H9 (cell line): ENCODE results near the gene GNB4. TPM values are rescaled to one million over a fixed set of nuclear protein-coding genes. Genes with fewer than 3 reads are reported as not detected.

ENCODE experiments used
- DNase-seq: peaks from one replicate; pipeline ENCODE4 v3.0.0-alpha.2; 2017
- H2AFZ ChIP-seq: one replicate; pipeline ENCODE4 v1.6.1; 2013; ENCODE audit warnings: mild to moderate bottlenecking, low read length, control low read depth, moderate library complexity
- H2AK5ac ChIP-seq: 2 replicates; pipeline ENCODE4 v1.6.1; 2013; ENCODE audit warnings: low read length, control low read depth, mixed read lengths; ENCODE audit not compliant: insufficient read length
- H2BK120ac ChIP-seq: one replicate; pipeline ENCODE4 v1.6.1; 2013; ENCODE audit warnings: low read depth, mild to moderate bottlenecking, low read length, control low read depth, inconsistent platforms; ENCODE audit not compliant: poor library complexity, severe bottlenecking
- H2BK12ac ChIP-seq: 2 replicates; pipeline ENCODE4 v1.6.1; 2013; ENCODE audit warnings: low read length, control low read depth, mixed read lengths, low read depth; ENCODE audit not compliant: insufficient read length
- H2BK15ac ChIP-seq: 2 replicates; pipeline ENCODE4 v1.6.1; 2013; ENCODE audit warnings: low read depth, low read length, control low read depth
- H2BK20ac ChIP-seq: one replicate; pipeline ENCODE4 v1.6.1; 2013; ENCODE audit warnings: low read depth, mild to moderate bottlenecking, low read length, control low read depth, inconsistent platforms; ENCODE audit not compliant: poor library complexity, severe bottlenecking
- H2BK5ac ChIP-seq: 2 replicates; pipeline ENCODE4 v1.6.1; 2013; ENCODE audit warnings: low read length, control low read depth, mixed read lengths; ENCODE audit not compliant: insufficient read length
- H3K14ac ChIP-seq: 2 replicates; pipeline ENCODE4 v1.6.1; 2013; ENCODE audit warnings: low read length, control low read depth; ENCODE audit not compliant: insufficient read depth
- H3K18ac ChIP-seq: 2 replicates; pipeline ENCODE4 v1.6.1; 2013; ENCODE audit warnings: low read depth, mild to moderate bottlenecking, mixed read lengths, low read length, control low read depth; ENCODE audit not compliant: insufficient read length
- H3K23ac ChIP-seq: 2 replicates; pipeline ENCODE4 v1.6.1; 2013; ENCODE audit warnings: low read length, control low read depth, mixed read lengths, low read depth; ENCODE audit not compliant: insufficient read length
- H3K23me2 ChIP-seq: 2 replicates; pipeline ENCODE4 v1.6.1; 2013; ENCODE audit warnings: low read depth, mild to moderate bottlenecking, mixed read lengths, low read length, control low read depth; ENCODE audit not compliant: insufficient read length, poor library complexity, severe bottlenecking
- H3K27ac ChIP-seq: 2 replicates; pipeline ENCODE4 v1.5.1; 2013; ENCODE audit warnings: low read length, control low read depth, mixed read lengths, low read depth; ENCODE audit not compliant: insufficient read length
- H3K27me3 ChIP-seq: 2 replicates; pipeline ENCODE4 v1.6.1; 2013; ENCODE audit warnings: low read length, control low read depth, inconsistent platforms; ENCODE audit not compliant: insufficient read depth
- H3K4ac ChIP-seq: 2 replicates; pipeline ENCODE4 v1.6.1; 2013; ENCODE audit warnings: low read depth, mild to moderate bottlenecking, control low read depth, inconsistent platforms, low read length, moderate library complexity
- H3K4me1 ChIP-seq: 2 replicates; pipeline ENCODE4 v1.6.1; 2013; ENCODE audit warnings: low read length, control low read depth, inconsistent platforms; ENCODE audit not compliant: insufficient read depth
- H3K4me2 ChIP-seq: 2 replicates; pipeline ENCODE4 v1.6.1; 2013; ENCODE audit warnings: low read length, control low read depth, mixed read lengths; ENCODE audit not compliant: insufficient read length, insufficient read depth
- H3K56ac ChIP-seq: 2 replicates; pipeline ENCODE4 v1.6.1; 2013; ENCODE audit warnings: low read depth, mild to moderate bottlenecking, mixed read lengths, low read length, control low read depth; ENCODE audit not compliant: insufficient read length
- H3K79me1 ChIP-seq: 2 replicates; pipeline ENCODE4 v1.6.1; 2013; ENCODE audit warnings: low read depth, mild to moderate bottlenecking, moderate library complexity, low read length, control low read depth, inconsistent platforms; ENCODE audit not compliant: insufficient read depth, poor library complexity, severe bottlenecking
- H3K79me2 ChIP-seq: 2 replicates; pipeline ENCODE4 v1.6.1; 2013; ENCODE audit warnings: low read length, control low read depth, inconsistent platforms; ENCODE audit not compliant: insufficient read depth
- H3K9ac ChIP-seq: 2 replicates; pipeline ENCODE4 v1.6.1; 2013; ENCODE audit warnings: low read length, control low read depth, mixed read lengths; ENCODE audit not compliant: insufficient read length; ENCODE audit errors: extremely low read depth
- H3K9me3 ChIP-seq: one replicate; pipeline ENCODE4 v1.6.1; 2013; ENCODE audit warnings: low read depth, low read length, inconsistent platforms; ENCODE audit not compliant: control insufficient read depth
- H3T11ph ChIP-seq: one replicate; pipeline ENCODE4 v1.6.1; 2013; ENCODE audit warnings: mild to moderate bottlenecking, low read length, control low read depth, inconsistent platforms
- H4K20me1 ChIP-seq: one replicate; pipeline ENCODE4 v1.6.1; 2013; ENCODE audit not compliant: control insufficient read depth, insufficient read length, insufficient read depth
- H4K5ac ChIP-seq: 2 replicates; pipeline ENCODE4 v1.6.1; 2013; ENCODE audit warnings: low read depth, mild to moderate bottlenecking, mixed read lengths, low read length, control low read depth; ENCODE audit not compliant: insufficient read length
- H4K8ac ChIP-seq: replicated peaks from 2 replicates; pipeline ENCODE4 v1.6.1; 2013; ENCODE audit warnings: low read length, control low read depth, mixed read lengths, low read depth; ENCODE audit not compliant: insufficient read length
- H4K91ac ChIP-seq: 2 replicates; pipeline ENCODE4 v1.6.1; 2013; ENCODE audit warnings: low read depth, mild to moderate bottlenecking, moderate library complexity, mixed read lengths, low read length, control low read depth; ENCODE audit not compliant: insufficient read length
- H3K27ac Mint-ChIP-seq, 3 experiments: 2 replicates in 2 of 3; 3 replicates in 1 of 3; pipeline ENCODE4 v1.8.0; 2020 to 2021; ENCODE audit warnings: mixed read lengths in 3 of 3, mild to moderate bottlenecking in 1 of 3, moderate library complexity in 1 of 3
- H3K27me3 Mint-ChIP-seq: 2 replicates; pipeline ENCODE4 v1.8.0; 2021; ENCODE audit warnings: low read depth, mild to moderate bottlenecking, moderate library complexity, mixed read lengths
- H3K36me3 Mint-ChIP-seq, 3 experiments: 2 replicates in 2 of 3; 3 replicates in 1 of 3; pipeline ENCODE4 v1.8.0; 2020 to 2021; ENCODE audit warnings: low read depth in 3 of 3, mixed read lengths in 3 of 3; ENCODE audit not compliant: insufficient read depth in 1 of 3
- H3K4me1 Mint-ChIP-seq, 2 experiments: 2 replicates each; pipeline ENCODE4 v1.8.0; 2020; ENCODE audit warnings: mixed read lengths in 2 of 2
- H3K4me3 Mint-ChIP-seq, 2 experiments: 2 replicates in 1 of 2; 3 replicates in 1 of 2; pipeline ENCODE4 v1.8.0; 2020 to 2021; ENCODE audit warnings: mild to moderate bottlenecking in 2 of 2, mixed read lengths in 2 of 2, moderate library complexity in 1 of 2
- H3K9me3 Mint-ChIP-seq, 2 experiments: 2 replicates in 1 of 2; 3 replicates in 1 of 2; pipeline ENCODE4 v1.8.0; 2020; ENCODE audit warnings: mild to moderate bottlenecking in 2 of 2, mixed read lengths in 2 of 2, moderate library complexity in 1 of 2
- total RNA-seq: library from RNA; stranded (reverse); gene quantifications from 2 replicates; pipeline ENCODE4 v1.2.1, GENCODE V29; 2021
- TF ChIP-seq, protein P1 (sequence below): fragments of 200-600 bp; sonication (generic); conservative IDR thresholded peaks from 3 replicates; pipeline ENCODE4 v1.8.0; 2021; ENCODE audit warnings: antibody characterized with exemption, mild to moderate bottlenecking

GNB4 gene
- total RNA-seq, 1 experiment from 2014 or later, result 25.0 TPM

DNA sequence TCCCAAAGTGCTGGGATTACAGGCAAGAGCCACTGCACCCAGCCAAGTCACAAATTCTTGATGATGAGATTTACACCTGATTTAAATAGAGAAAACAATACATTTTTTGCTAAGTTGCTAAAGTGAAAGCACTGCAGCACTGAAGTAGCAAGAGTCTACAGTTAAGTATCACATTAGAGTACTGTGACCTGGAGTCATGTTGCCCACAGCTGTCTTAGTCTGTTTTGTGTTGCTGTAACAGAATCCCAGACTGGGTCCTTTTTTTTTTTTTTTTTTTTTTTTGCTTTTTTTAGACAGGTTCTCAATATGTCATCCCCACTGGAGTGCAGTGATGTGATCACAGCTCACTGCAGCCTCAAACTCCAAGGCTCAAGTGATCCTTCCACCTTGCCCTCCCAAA lies 23.2 kb upstream of the GNB4 start:
- H3K9me3 Mint-ChIP-seq, result no peaks in the 10 kb centered on the region; a peak in 1 of 5 replicates
- H4K5ac ChIP-seq, result no peak overlapping the region
- H3K4ac ChIP-seq, result no peak overlapping the region

More for the DNA sequence above, 23.2 kb upstream of the GNB4 start:
- no peaks in the 10 kb centered on the region for H3K36me3 Mint-ChIP-seq
- H3K4me1 Mint-ChIP-seq, result no peaks in the 10 kb centered on the region
- no peak overlapping the region for H2BK12ac ChIP-seq
- H4K20me1 ChIP-seq, result no peaks in the 10 kb centered on the region
- no peak overlapping the region for H2AFZ ChIP-seq
- no peak overlapping the region; a peak in 1 of 7 replicates for H3K27ac Mint-ChIP-seq
- H3K56ac ChIP-seq, result no peak overlapping the region
- H3K79me2 ChIP-seq, result no peaks in the 10 kb centered on the region
- no peak overlapping the region for H2BK15ac ChIP-seq
- H3K4me3 Mint-ChIP-seq, result no peak overlapping the region
- no peak overlapping the region for H3K9ac ChIP-seq
- no peak for DNase-seq
- H4K8ac ChIP-seq, result no peak overlapping the region
- H3K14ac ChIP-seq, result no peak overlapping the region
- no peak overlapping the region for H2BK120ac ChIP-seq
- H4K91ac ChIP-seq, result no peak overlapping the region
- no peak overlapping the region for H2BK20ac ChIP-seq
- H3T11ph ChIP-seq, result no peak overlapping the region
- no peak overlapping the region for H3K18ac ChIP-seq
- no peaks in the 10 kb centered on the region for H3K27me3 ChIP-seq
- H3K27me3 Mint-ChIP-seq, result no peaks in the 10 kb centered on the region
- no peak overlapping the region for H3K4me2 ChIP-seq
- TF ChIP-seq, protein P1, sequence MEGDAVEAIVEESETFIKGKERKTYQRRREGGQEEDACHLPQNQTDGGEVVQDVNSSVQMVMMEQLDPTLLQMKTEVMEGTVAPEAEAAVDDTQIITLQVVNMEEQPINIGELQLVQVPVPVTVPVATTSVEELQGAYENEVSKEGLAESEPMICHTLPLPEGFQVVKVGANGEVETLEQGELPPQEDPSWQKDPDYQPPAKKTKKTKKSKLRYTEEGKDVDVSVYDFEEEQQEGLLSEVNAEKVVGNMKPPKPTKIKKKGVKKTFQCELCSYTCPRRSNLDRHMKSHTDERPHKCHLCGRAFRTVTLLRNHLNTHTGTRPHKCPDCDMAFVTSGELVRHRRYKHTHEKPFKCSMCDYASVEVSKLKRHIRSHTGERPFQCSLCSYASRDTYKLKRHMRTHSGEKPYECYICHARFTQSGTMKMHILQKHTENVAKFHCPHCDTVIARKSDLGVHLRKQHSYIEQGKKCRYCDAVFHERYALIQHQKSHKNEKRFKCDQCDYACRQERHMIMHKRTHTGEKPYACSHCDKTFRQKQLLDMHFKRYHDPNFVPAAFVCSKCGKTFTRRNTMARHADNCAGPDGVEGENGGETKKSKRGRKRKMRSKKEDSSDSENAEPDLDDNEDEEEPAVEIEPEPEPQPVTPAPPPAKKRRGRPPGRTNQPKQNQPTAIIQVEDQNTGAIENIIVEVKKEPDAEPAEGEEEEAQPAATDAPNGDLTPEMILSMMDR, result no peak
- no peaks in the 10 kb centered on the region for H3K4me1 ChIP-seq
- no peak overlapping the region for H3K23ac ChIP-seq
- H3K9me3 ChIP-seq, result no peaks in the 10 kb centered on the region
- no peak overlapping the region for H2AK5ac ChIP-seq
- H3K79me1 ChIP-seq, result no peaks in the 10 kb centered on the region
- H3K23me2 ChIP-seq, result no peaks in the 10 kb centered on the region
- H2BK5ac ChIP-seq, result no peak overlapping the region
- H3K27ac ChIP-seq, result no peak overlapping the region
